Skin of body (tissue), 3 donors: Measurements from ENCODE around the gene ZBTB7B. TPM values are rescaled to one million over a fixed set of nuclear protein-coding genes. Genes with fewer than 3 reads are reported as not detected.

Experiments
- DNase-seq: peaks from one replicate; lab custom pipeline; 2025; lab: John Stamatoyannopoulos, UW
- small RNA-seq: library from RNA; depleted of rRNA; stranded (forward); fragments of <200 nt; gene quantifications from one replicate; pipeline ENCODE3, GENCODE V24; 2014; ENCODE audit warnings: low replicate concordance
- total RNA-seq: library from RNA; depleted of rRNA; stranded (reverse); fragments of >200 nt; gene quantifications from one replicate; pipeline ENCODE4 v1.2.3, GENCODE V29; 2014

The ZBTB7B gene
- total RNA-seq, 1 donor from 2014 or later: 25.5 TPM

DNA sequence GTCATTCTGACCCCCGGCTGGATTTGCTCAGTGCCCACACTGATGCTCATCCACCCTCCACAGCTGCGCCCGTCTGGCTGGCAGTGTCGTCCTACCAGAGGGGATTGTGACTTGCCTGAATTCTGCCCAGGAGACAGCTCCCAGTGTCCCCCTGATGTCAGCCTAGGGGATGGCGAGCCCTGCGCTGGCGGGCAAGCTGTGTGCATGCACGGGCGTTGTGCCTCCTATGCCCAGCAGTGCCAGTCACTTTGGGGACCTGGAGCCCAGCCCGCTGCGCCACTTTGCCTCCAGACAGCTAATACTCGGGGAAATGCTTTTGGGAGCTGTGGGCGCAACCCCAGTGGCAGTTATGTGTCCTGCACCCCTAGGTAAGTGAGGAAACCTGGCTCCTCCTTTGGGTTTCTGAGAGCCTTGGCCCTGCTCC lies 55.2 kb downstream of the ZBTB7B start:
- no peak for DNase-seq

DNA sequence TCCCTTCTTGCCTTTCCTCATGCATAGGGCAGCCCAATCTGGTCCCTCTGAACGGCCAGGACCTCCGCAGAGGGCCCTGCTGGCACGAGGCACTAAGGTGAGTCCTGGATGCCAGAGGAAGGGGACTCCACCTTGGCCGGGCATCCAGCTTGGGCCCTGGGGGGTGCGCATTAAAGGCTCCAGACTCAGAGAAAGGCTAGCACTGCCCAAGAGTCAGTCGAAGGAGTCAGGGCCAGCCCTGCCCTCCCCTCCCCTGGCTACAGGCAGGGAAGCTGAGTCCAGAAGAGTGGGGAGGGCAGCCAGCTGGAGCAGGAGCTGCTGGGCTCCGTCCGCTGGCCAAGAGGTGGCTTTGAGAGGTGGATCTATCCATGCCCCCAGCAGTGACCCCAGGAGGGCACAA lies 58.1 kb downstream of the ZBTB7B start:
- DNase-seq: no peak

- peak; percentile 69 for DNase-seq
Measured at GRCh38 chr1:155061381-155062150, 59.0 kb downstream of the ZBTB7B start.

- no peak for DNase-seq
Measured at GRCh38 chr1:155062151-155062686, 59.6 kb downstream of the ZBTB7B start.

DNA sequence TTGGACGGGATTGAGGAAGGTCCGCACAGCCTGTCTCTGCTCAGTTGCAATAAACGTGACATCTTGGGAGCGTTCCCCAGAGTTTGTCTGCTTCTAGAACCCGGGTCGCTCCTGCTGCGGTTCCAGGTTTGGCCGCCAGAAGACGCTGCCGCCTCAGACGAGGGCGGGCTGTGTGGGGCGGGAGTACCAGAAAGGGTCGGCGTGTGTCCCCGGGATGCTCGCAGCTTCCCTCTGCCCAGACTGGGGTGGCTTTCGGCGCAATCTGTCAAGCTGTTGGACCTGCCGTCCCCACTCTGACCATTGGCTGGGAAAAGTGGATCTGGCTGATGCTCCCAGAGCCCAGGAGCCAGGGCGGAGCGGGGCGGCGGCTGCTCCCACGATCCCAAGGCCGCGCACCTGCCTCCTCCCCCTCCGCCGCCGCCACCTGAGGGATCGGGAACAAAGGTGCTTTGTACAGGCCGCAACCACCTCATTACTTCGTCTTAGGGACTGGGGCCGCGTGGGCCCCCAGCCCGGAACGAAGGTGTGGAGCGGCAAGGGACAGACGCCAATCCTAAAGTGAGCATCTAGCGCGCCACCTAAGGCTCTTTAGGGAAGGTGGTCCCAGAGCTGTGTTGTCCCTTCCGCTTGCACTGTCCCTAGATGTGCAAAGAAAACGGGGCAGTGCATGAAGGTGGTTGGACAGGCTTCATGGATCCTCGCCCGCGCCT lies 60.3 kb downstream of the ZBTB7B start:
- no peak for DNase-seq

DNA sequence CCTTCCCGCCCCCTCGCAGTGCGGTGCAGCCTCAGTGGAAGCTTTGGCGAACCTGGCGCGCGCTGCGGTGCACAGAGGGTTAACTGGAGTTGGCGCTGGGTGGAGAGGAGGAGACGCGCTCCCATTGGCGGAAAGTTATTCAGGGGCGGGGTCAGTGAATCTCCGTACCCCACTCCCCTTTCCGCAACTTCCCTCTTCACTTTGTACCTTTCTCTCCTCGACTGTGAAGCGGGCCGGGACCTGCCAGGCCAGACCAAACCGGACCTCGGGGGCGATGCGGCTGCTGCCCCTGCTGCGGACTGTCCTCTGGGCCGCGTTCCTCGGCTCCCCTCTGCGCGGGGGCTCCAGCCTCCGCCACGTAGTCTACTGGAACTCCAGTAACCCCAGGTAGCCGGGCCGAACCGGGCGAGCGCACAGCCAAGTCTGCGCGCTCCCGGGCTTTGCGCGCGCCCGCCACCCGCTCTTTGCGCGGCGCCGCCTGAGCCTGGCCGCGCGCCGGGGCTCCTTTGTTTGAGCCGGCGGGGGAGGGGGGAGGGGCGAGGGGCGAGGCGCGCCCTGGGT lies 61.0 kb downstream of the ZBTB7B start, which contains the start of gene EFNA4:
EFNA4 (plus strand) TSS at position 191 of the 561 bp plus-strand sequence; CDS start at position 275, 84 bp downstream.
- peak; percentile 75 for DNase-seq

GRCh38 chr1:155064111-155064831 lies 61.7 kb downstream of the ZBTB7B start:
- no peak for DNase-seq

- DNase-seq: no peak
Measured at GRCh38 chr1:155064832-155065429, 62.3 kb downstream of the ZBTB7B start.

- no peak for DNase-seq
Measured at GRCh38 chr1:155066777-155067176, 64.2 kb downstream of the ZBTB7B start.

Small RNA genes within 50 kb of the gene (small RNA-seq; reads per million reads assigned to genes)
- not detected for gene MIR4258

Other genes starting within 250 kb of the ZBTB7B start
- 0.99 TPM for gene KCNN3, start 132.5 kb upstream of the ZBTB7B start, total RNA-seq
- gene PMVK, start 66.1 kb upstream of the ZBTB7B start, total RNA-seq: 18.9 TPM
- gene PBXIP1, start 46.7 kb upstream of the ZBTB7B start, total RNA-seq: 61.8 TPM
- gene PYGO2, start 41.0 kb upstream of the ZBTB7B start, total RNA-seq: 14.6 TPM
- 42.9 TPM for gene SHC1, start 32.1 kb upstream of the ZBTB7B start, total RNA-seq
- 43.1 TPM for gene CKS1B, start 28.1 kb upstream of the ZBTB7B start, total RNA-seq
- 13.2 TPM for gene FLAD1, start 19.5 kb upstream of the ZBTB7B start, total RNA-seq
- not detected for gene LENEP, start 9.2 kb upstream of the ZBTB7B start, total RNA-seq
- 0.49 TPM for gene DCST2, start 31.0 kb downstream of the ZBTB7B start, total RNA-seq
- gene DCST1, start 31.0 kb downstream of the ZBTB7B start, total RNA-seq: 0.10 TPM
- gene ADAM15, start 48.5 kb downstream of the ZBTB7B start, total RNA-seq: 46.0 TPM
- 9.0 TPM for gene EFNA4, start 60.9 kb downstream of the ZBTB7B start, total RNA-seq
- 10.9 TPM for gene EFNA3, start 76.0 kb downstream of the ZBTB7B start, total RNA-seq
- gene EFNA1, start 125.1 kb downstream of the ZBTB7B start, total RNA-seq: 45.1 TPM
- gene SLC50A1, start 133.1 kb downstream of the ZBTB7B start, total RNA-seq: 18.5 TPM
- 10.0 TPM for gene DPM3, start 137.7 kb downstream of the ZBTB7B start, total RNA-seq
- gene KRTCAP2, start 170.5 kb downstream of the ZBTB7B start, total RNA-seq: 67.5 TPM
- gene TRIM46, start 171.0 kb downstream of the ZBTB7B start, total RNA-seq: 0.20 TPM
- 32.5 TPM for gene THBS3, start 205.1 kb downstream of the ZBTB7B start, total RNA-seq
- 19.1 TPM for gene MTX1, start 205.9 kb downstream of the ZBTB7B start, total RNA-seq